WTC11 (cell line): Measurements from ENCODE around the gene MAGEB6. TPM values are rescaled to one million over a fixed set of nuclear protein-coding genes. Genes with fewer than 3 reads are reported as not detected.

Source experiments
- ATAC-seq: fragments of 200-7000 bp; cut with Tn5 transposase; 2 replicates; pipeline ENCODE4 v1.10.0; 2021; ENCODE audit warnings: mild to moderate bottlenecking, moderate library complexity
- Bru-seq: library from RNA; stranded (reverse); fragments of 400-500 nt; gene quantifications from one replicate; lab custom pipeline; 2021; lab: Mats Ljungman, UMichigan
- CTCF ChIA-PET: fragments of 300-600 bp; sonication (Branson Sonifier 250); formaldehyde crosslinking; loops from one replicate; lab custom pipeline; 2021; ENCODE audit warnings: antibody characterized with exemption; lab: Charles Lee
- POLR2A ChIA-PET: fragments of 350-600 bp; sonication (Branson Sonifier 250); formaldehyde crosslinking; loops from one replicate; lab custom pipeline; 2021; ENCODE audit warnings: antibody characterized with exemption; lab: Charles Lee
- DNase-seq: peaks from one replicate; pipeline ENCODE4 v3.0.0; 2021; ENCODE audit warnings: low spot score
- H3K27ac Mint-ChIP-seq: 2 replicates; pipeline ENCODE4 v1.8.0; 2021; ENCODE audit warnings: mixed read lengths
- H3K27me3 Mint-ChIP-seq: 2 replicates; pipeline ENCODE4 v1.8.0; 2021; ENCODE audit warnings: low read depth, mild to moderate bottlenecking, moderate library complexity, mixed read lengths
- H3K36me3 Mint-ChIP-seq: 2 replicates; pipeline ENCODE4 v1.8.0; 2021; ENCODE audit warnings: mixed read lengths
- H3K4me1 Mint-ChIP-seq: 2 replicates; pipeline ENCODE4 v1.8.0; 2022; ENCODE audit warnings: mixed read lengths
- H3K4me3 Mint-ChIP-seq: 2 replicates; pipeline ENCODE4 v1.8.0; 2021; ENCODE audit warnings: mild to moderate bottlenecking, moderate library complexity, mixed read lengths
- H3K9me3 Mint-ChIP-seq: 2 replicates; pipeline ENCODE4 v1.8.0; 2021; ENCODE audit warnings: mixed read lengths
- ARID4B ChIP-seq: sonication (generic); formaldehyde crosslinking; IDR thresholded peaks from 2 replicates; pipeline ENCODE4 v1.8.0; 2023; ENCODE audit warnings: missing genetic modification reagents, mild to moderate bottlenecking, borderline replicate concordance
- ATF1 ChIP-seq: sonication (generic); formaldehyde crosslinking; IDR thresholded peaks from 2 replicates; pipeline ENCODE4 v1.8.1; 2023; ENCODE audit warnings: mild to moderate bottlenecking, moderate library complexity, missing genetic modification reagents
- ATF2 ChIP-seq: sonication (generic); formaldehyde crosslinking; IDR thresholded peaks from 2 replicates; pipeline ENCODE4 v1.8.1; 2022; ENCODE audit warnings: low read depth, missing genetic modification reagents, borderline replicate concordance
- CREB1 ChIP-seq: sonication (generic); formaldehyde crosslinking; IDR thresholded peaks from 2 replicates; pipeline ENCODE4 v1.8.0; 2023; ENCODE audit warnings: mild to moderate bottlenecking, missing genetic modification reagents
- CTCF ChIP-seq: fragments of 200-600 bp; IDR thresholded peaks from 2 replicates; pipeline ENCODE4 v1.8.0; 2022; ENCODE audit warnings: antibody characterized with exemption
- ESRRA ChIP-seq: sonication (generic); formaldehyde crosslinking; IDR thresholded peaks from 2 replicates; pipeline ENCODE4 v1.8.1; 2022; ENCODE audit warnings: mild to moderate bottlenecking, missing genetic modification reagents, borderline replicate concordance
- HMGA2 ChIP-seq: fragments of 250-450 bp; sonication (Bioruptor Pico); IDR thresholded peaks from 2 replicates; pipeline ENCODE4 v1.4.0; 2021; ENCODE audit warnings: mild to moderate bottlenecking, moderate library complexity
- HMGXB4 ChIP-seq: sonication (generic); formaldehyde crosslinking; IDR thresholded peaks from 2 replicates; pipeline ENCODE4 v1.8.1; 2023; ENCODE audit warnings: mild to moderate bottlenecking, moderate library complexity, missing genetic modification reagents
- KAT7 ChIP-seq: sonication (generic); formaldehyde crosslinking; IDR thresholded peaks from 2 replicates; pipeline ENCODE4 v1.8.1; 2023; ENCODE audit warnings: missing genetic modification reagents, mild to moderate bottlenecking, borderline replicate concordance
- OVOL2 ChIP-seq: fragments of 250-450 bp; sonication (Bioruptor Pico); IDR thresholded peaks from 2 replicates; pipeline ENCODE4 v1.9.0; 2021; ENCODE audit warnings: mild to moderate bottlenecking, borderline replicate concordance
- PREB ChIP-seq: sonication (generic); formaldehyde crosslinking; IDR thresholded peaks from 2 replicates; pipeline ENCODE4 v1.8.1; 2022; ENCODE audit warnings: mild to moderate bottlenecking, missing genetic modification reagents, moderate library complexity, borderline replicate concordance
- RORB ChIP-seq: fragments of 250-450 bp; sonication (Bioruptor Pico); IDR thresholded peaks from 2 replicates; pipeline ENCODE4 v1.9.0; 2021; ENCODE audit warnings: mild to moderate bottlenecking
- TEAD1 ChIP-seq: sonication (generic); formaldehyde crosslinking; IDR thresholded peaks from 2 replicates; pipeline ENCODE4 v1.8.0; 2022; ENCODE audit warnings: mild to moderate bottlenecking, missing genetic modification reagents
- ZBTB43 ChIP-seq: sonication (generic); formaldehyde crosslinking; IDR thresholded peaks from 2 replicates; pipeline ENCODE4 v1.8.1; 2023; ENCODE audit warnings: mild to moderate bottlenecking, missing genetic modification reagents
- ZMAT4 ChIP-seq: fragments of 250-450 bp; sonication (Bioruptor Pico); IDR thresholded peaks from 2 replicates; pipeline ENCODE4 v1.9.0; 2021; ENCODE audit warnings: mild to moderate bottlenecking
- long read RNA-seq, 3 experiments: library from RNA in 1 of 3; library from capped mRNA in 1 of 3; library from polyadenylated mRNA in 1 of 3; unstranded in 2 of 3; stranded (forward) in 1 of 3; transcript quantifications; one replicate each; pipeline ENCODE4 v2.0.0, GENCODE V29; 2021
- total RNA-seq: library from RNA; stranded (reverse); gene quantifications from 3 replicates; pipeline ENCODE4 v1.2.3, GENCODE V29; 2021

The MAGEB6 gene
- total RNA-seq = not detected in 3 replicates
- Bru-seq, nascent RNA = not detected
- long read RNA-seq, experiment 1 = 0 reads
- long read RNA-seq, experiment 2 = 0 reads
- long read RNA-seq, experiment 3 = 0 reads

- no peaks in the 10 kb centered on the region for H3K27me3 Mint-ChIP-seq
- ChIA-PET CTCF (no interaction called here), POLR2A (no interaction called here)
- H3K36me3 Mint-ChIP-seq = no peaks in the 10 kb centered on the region
- TF ChIP-seq OVOL2 (CRISPR knock-in tag) (no peak), CREB1 (CRISPR knock-in tag) (no peak), ATF2 (CRISPR knock-in tag) (no peak)
- ATAC-seq = peak; percentile 57; the same call in 1 of the 2 replicates
- H3K27ac Mint-ChIP-seq = no peak within 1 kb of the TSS
- H3K4me1 Mint-ChIP-seq = no peaks in the 10 kb centered on the region
- DNase-seq = peak; percentile 11
- H3K4me3 Mint-ChIP-seq = no peak within 1 kb of the TSS
- peaks cover 5% of the 10 kb centered on the region; the same call in 1 of the 2 replicates for H3K9me3 Mint-ChIP-seq
Measured at GRCh38 chrX:26192204-26192603, at the start of gene MAGEB6. TSS of gene MAGEB6 (plus strand) at chrX:26192440. CDS start at chrX:26193847, 1,407 bp downstream.

- Mint-ChIP-seq H3K27ac (no peak overlapping the region), H3K36me3 (no peaks in the 10 kb centered on the region), H3K27me3 (no peaks in the 10 kb centered on the region), H3K9me3 (no peaks in the 10 kb centered on the region), H3K4me3 (no peak overlapping the region), H3K4me1 (no peaks in the 10 kb centered on the region)
- no peak for DNase-seq
- POLR2A ChIA-PET = no interaction called here
- no peak for ATAC-seq
- CTCF ChIA-PET = no interaction called here
- TF ChIP-seq TEAD1 (CRISPR knock-in tag) (no peak), HMGA2 (CRISPR knock-in tag) (no peak), ARID4B (CRISPR knock-in tag) (no peak), PREB (CRISPR knock-in tag) (no peak), CTCF (no peak), KAT7 (CRISPR knock-in tag) (no peak), ZMAT4 (no peak), RORB (no peak), ATF1 (no peak)
Measured at GRCh38 chrX:26146024-26146423, 46.2 kb upstream of the MAGEB6 start.

GRCh38 chrX:26160301-26160700, 31.9 kb upstream of the MAGEB6 start, which contains the start of gene MAGEB6B:
TSS of gene MAGEB6B (plus strand) at chrX:26160601. CDS start at chrX:26160601, 0 bp downstream.
- no peaks in the 10 kb centered on the region for H3K36me3 Mint-ChIP-seq

More at GRCh38 chrX:26160301-26160700, 31.9 kb upstream of the MAGEB6 start, which contains the start of gene MAGEB6B:
- no peak for DNase-seq
- no peak for TF ChIP-seq RORB
- no peak for TF ChIP-seq OVOL2 (CRISPR knock-in tag)
- TF ChIP-seq CREB1 (CRISPR knock-in tag) = no peak
- no peak for TF ChIP-seq ESRRA
- no peak for TF ChIP-seq TEAD1 (CRISPR knock-in tag)
- no peak for TF ChIP-seq HMGXB4 (CRISPR knock-in tag)
- no peak for TF ChIP-seq ZBTB43 (CRISPR knock-in tag)
- CTCF ChIA-PET = no interaction called here
- Mint-ChIP-seq H3K9me3 (peaks cover 10% of the 10 kb centered on the region; the same call in 1 of the 2 replicates), H3K4me3 (no peak within 1 kb of the TSS), H3K4me1 (no peaks in the 10 kb centered on the region), H3K27ac (no peak within 1 kb of the TSS), H3K27me3 (no peaks in the 10 kb centered on the region)
- POLR2A ChIA-PET = no interaction called here
- ATAC-seq = no peak
